NCI-H1092 treated with DMSO at 0.1 percent for 48 hours (cell line): ENCODE data around the gene MAP3K5.
"Not testable (repeated sequence)": the region's sequence is repeated elsewhere in the genome, so short reads cannot be mapped to it uniquely, and the experiment has no call there.

ENCODE experiments used
- DNase-seq: peaks from one replicate; lab custom pipeline; 2025; lab: John Stamatoyannopoulos, UW

MAP3K5 gene

DNA sequence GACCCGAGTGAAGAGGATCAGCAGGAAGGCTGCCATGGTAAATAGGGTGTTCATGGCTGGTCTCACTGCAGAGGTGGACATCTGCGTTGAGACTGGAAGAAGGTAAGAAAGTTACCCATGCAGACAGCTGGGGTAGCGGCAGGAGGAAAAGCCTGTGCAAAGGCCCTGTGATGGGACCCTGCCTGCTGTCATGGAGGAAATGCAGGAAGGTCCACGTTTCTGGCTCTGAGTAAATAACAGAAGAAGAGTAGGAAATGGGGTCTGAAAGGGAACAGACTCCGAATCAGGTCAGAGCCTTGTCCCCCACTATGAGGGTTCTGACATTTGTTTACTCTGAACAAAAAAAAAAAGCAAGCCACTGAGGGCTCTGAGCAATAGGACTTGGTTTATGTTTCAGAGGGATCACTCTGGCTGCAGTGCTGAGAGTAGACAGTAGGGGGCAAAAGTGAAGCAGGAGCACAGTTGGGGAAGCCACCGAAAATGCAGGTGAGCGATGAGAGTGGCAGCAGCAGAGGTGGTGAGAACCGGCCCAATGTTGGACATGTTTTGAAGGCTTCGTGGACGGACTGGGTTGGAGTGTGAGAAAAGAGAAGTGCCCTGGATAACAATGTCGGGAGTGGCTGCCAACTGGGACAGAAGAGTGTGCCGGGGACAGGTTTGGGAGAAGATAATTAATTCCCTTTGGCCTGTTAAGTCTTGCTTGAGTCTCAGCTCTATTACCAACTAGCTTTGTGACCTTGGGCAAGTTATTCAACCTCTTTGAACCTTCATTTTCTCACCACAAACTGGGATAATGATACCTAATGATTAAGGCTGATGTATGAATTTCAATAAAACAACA, 184.1 kb downstream of the MAP3K5 start:
- DNase-seq, result peak; percentile 17

DNA sequence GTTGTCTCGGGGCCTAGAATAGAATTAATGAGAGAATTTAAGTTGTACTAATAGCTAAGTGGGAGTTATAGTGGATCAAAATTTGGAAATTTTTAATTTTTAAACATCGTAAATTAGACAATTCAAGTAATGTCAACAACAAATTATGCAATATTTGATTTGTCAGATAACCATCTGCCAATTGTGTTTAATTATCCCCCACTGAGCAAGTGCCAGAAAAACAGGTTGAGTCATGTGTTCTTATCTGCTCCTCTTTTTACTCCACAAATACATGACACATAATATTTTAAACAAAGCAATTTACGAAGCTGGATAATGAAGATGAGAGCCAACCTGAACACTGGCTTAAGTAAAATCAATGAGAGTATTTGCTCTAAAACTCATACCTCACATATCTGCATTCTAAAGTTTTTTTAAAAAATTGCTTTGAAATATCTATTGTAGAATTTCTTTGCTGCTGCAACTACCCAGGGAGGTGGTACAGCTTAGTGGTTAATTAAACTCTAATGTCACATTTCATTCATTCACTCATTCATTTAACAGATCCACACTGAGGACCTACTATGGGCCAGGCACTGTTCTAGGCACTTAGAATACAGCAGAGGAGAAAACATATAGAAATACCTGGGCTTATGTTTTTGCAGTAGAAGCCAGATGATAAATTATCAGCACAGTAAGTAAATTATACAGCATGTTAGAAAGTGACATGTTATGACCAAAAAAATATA, 184.9 kb downstream of the MAP3K5 start:
- DNase-seq, result no peak

DNA sequence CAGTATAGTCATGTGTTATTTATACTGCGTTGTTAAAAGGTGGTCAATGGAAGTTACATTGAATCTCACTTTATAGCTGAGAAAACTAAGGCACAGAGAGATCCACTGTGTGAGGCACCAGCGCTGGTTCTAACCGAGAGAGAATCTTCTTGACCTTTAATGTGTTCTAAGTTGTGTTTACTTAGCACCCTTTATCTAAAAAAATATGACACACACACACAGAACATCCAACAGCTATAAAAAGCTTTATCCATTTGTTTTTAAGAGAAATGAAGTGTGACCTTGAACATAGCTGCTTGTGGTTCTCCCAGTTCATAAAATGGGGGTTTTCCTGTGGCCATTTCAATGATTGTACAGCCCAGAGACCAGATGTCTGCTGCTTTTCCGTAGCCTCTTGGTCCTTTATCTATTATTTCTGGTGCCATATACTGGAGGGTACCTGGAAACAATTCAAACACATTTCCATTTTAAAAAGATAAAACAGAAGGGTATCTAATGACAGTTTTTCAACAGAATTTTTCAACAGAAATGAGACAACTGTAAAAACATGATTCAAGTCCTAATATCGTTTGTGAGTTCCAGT, 187.3 kb downstream of the MAP3K5 start:
- DNase-seq, result no peak

DNA sequence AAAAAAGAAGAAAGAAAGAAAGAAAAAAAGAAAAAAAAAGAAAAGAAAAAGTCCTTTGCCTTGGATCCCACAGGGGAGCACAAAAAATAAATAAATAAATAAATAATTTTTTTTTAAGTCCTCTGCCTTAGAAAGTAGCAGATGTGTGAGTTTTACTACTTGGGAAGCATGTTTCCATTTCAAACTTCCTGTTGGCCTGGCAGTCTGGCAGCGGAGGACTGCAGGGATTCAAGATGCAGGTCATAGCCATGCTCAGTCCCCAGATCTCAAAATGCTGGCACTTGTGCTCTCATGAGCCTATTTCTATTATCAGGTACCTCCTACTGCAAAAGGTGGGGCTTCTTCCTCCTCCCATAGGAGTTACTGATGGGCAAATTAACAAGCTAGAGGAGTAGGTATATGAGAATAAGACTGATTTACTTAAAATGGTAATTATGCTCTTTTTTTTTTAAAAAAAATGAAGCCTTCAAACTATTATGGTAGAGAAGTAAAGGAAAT, 187.9 kb downstream of the MAP3K5 start:
- DNase-seq, result no peak

DNA sequence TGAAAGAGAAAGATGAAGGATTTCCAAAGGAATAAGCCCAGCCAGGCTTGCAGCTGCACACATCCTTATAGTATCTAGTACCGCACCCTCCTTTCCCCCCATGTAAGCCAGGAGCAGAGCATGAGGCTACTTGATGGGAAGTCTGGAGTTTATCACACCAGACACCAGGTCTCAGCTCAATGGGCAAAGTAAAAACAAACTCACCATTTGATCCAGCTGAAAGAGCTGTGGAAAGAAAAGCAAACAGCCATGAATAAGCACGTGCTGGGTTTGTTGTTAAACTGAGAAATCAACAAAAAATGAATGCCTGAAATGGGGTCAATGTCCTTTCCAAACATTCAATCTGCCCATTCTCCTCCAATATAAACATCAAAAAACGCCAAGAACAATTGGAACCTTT, 191.5 kb downstream of the MAP3K5 start:
- peak; percentile 45 for DNase-seq

DNA sequence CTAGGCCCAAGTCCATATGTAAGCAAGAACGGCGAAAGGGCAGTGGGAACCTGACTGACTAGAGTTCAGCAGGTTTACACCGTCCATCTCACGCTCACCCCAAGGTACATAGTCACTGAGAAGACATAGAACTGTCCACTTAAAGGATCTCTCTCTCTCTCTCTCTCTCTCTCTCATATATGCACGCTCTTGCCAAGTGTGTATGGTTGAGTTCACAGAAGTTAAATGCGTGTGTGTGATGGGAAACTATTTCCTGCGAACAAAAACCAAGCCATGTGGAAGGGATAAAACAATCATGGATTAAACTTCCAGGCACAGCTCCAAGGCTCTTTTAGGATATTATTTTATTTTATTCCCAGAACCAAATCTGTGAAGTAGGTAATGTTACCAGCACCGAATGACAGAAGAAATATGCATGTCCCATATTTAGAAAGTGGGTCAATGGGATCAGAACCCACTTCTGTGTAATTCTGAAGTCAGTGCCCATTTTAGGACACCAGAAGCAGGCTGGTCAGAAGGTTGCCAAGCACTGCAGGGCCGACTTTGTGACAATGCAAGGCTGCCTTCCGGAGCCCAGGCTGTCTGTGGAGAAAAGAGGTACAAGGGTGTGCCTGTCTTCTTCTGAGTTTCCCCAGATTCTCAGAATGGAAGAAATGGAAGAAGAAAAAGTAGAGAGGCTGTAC, 192.8 kb downstream of the MAP3K5 start:
- DNase-seq, result no peak

DNA sequence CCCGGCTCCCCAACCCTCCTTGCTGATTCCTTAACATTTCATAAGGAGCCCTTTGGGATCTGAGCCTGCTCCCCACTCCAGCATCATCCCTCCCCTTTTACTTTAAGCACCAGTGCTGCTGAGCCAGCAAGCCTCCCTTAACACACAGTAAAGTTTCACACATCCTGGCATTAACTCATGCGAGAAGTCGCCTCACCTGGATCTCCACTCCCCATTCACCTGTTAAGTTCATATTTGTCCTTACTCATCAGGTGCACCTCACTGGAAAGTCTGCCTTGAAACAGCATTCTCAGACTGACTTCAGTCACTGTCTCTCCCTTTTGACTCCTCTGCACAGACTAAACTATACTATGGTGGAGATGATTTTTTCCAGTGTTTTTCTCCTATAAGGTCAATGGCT, 194.2 kb downstream of the MAP3K5 start:
- DNase-seq, result no peak

DNA sequence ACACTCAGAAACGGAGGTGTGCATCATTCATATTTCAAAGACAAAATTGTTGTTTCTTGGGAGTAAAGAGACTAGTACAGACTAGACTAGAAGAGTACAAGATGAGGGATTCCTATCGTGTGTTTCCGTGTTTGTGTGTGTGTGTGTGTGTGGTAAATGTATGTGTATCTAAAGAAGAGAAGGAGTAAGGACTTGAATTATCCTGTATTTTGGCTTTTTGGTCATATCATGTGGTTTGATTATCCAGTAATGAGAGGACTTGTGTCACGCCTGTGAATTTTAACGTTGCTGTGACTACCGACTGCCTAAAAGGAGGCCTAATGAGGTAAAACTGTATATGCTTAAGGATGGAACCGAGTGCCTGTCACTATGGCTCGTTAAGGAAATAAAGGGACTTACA, 197.6 kb downstream of the MAP3K5 start:
- DNase-seq, result no peak

DNA sequence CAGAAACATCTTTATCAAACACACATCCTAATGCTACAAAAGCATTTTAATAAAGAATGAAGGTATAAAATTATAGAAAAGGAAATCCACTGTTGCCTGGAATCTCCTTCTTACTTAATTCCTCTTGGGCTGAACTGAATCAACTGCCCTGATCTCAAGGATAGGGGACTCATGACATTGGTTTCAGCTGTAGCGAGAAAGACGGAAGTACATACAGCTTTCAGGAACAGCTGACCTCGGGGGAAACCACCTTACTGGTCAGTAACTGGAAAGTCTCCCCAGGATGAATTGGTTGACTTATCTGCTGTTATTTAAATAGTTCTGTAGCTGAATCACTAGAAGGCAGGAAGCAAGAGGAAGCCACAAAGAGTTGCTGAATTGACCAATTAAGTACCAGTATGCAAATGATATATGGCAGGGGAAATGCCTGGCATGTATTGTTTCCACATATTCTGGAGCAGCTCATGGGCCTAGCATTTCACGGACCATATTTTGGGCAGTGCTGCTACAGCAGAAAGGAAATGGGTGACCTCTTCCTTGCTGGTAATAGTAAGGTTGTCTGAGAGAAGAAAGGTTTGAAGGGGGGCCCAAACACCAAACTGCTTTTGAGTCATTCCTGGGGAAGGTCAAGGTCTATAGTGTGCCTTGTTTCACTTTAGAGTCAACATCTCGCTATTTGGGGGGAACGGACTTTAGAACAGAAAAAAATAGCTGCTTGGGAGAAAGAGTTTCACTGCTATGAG, 198.4 kb downstream of the MAP3K5 start:
- no peak for DNase-seq

DNA sequence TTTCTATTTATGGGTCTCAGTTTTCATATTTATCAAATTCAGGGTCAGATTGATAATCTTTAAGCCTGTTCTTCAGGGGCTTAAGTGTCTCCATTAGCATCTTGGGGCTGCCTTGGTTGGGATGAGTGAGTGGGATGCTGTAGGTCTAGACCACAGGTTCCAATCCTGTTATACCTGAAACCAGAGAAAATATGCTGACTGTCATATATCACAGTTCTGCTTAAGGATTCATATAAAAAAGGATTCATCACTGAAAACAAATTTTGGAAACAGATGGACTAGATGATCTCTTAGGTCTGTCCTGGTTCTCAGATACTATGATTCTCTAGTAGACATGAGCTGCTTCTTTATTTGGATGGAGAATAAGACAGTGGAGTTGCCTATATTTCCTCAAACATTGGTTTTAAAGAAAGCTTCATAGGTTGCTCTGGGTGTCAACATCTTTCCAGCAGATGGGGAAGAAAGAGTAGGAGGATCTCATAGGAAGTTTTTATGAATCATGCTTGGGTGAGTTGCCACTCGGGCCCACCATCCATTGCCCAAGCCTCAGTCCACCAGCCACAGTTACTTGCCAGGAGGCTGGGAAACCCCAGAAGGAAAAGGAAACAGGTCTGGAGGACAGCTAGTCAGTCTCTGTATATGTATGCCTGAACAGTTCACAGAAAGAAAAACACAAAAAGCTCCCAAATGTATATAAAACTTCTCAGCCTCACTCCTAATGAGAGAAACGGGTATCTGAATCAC, 199.2 kb downstream of the MAP3K5 start:
- no peak for DNase-seq

DNA sequence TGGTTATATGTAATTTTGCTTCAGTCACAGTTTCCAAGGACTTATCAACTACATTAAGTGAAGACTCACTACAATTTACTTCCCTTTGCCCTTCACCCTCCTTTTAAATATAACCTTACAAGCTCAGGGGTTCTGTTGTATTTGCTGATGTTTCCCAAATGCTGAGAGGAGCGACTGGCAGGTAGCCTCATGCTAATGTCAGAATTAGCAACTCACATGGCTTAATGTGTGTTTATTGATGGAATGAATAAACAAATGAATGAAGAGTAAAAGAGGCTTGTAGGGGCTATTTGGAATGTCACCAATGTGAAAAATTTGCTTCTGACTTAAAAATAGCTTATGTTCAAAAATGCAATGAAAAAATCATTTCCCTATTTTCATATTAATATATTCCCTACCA, 200.7 kb downstream of the MAP3K5 start:
- DNase-seq, result no peak

DNA sequence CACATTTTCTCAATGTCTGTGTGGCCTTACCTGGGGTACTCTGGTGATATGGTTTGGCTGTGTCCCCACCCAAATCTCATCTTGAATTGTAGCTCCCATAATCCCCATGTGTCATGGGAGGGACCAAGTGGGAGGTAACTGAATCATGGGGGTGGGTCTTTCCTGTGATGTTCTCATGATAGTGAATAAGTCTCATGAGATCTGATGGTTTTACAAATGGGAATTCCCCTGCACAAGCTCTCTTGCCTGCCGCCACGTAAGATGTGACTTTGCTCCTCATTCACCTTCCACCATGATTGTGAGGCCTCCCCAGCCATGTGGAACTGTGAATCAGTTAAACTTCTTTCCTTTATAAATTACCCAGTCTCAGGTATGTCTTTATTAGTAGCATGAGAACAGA, 201.4 kb downstream of the MAP3K5 start:
- not testable (repeated sequence) for DNase-seq

DNA sequence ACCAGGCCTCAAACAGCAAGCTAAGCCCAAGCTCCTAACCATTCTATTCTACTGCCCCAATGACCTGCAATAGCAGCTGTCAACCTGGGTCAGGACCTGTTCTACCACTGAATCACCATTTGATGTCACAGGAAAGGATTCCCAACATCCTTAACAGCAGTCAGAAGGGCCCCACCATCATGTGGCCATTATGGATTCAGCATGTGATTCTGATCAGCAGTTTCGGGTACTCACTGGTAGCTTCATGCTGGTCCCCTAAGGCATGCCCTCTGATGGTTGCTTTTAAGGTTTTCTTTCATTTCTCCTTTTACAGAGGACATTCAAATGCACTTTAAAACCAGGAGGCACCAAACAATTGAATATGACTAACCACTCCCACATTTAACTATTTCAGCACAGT, 204.8 kb downstream of the MAP3K5 start:
- no peak for DNase-seq

DNA sequence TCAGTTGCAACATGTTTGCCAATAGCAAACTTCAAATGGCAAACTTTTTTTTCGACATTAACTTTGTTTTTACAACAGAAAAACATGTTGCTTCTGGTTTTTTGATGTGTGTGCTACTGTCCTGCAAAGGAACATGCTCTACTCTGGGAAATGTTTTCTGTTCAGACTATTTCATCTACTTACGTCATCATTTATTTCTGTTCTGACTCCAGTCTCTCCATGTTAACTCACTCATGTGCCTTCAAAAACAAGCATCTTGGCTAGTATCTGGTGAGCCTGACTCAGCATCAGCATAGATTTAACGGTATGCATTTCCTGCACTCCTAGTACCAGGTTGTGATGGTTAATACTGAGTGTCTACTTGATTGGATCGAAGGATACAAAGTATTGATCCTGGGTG, 206.0 kb downstream of the MAP3K5 start:
- no peak for DNase-seq

DNA sequence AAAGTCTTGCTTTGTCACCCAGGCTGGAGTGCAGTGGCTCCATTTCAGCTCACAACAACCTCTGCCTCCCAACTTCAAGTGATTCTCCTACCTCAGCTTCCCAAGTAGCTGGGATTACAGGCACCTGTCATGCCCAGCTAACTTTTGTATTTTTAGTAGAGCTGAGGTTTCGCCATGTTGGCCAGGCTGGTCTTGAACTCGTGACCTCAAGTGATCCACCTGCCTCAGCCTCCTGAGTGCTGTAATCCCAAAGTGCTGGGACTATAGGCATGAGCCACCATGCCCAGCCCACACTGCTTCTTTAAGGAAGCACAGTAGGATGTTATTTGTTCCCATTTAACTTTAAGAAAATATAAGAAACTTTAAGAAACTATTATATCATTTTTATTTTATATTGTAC, 206.8 kb downstream of the MAP3K5 start:
- not testable (repeated sequence) for DNase-seq

DNA sequence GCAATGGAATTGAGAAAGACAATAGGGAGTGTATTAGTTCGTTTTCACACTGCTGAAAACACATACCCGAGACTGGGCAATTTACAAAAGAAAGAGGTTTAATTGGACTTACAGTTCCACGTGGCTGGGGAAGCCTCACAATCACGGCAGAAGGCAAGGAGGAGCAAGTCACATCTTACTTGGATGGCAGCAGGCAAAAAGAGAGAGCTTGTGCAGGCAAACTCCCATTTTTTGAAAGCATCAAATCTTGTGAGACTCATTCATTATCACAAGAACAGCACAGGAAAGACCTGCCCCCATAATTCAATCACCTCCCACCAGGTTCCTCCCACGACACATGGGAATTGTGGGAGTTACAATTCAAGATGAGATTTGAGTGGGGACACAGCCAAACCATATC, 208.0 kb downstream of the MAP3K5 start:
- DNase-seq, result not testable (repeated sequence)

DNA sequence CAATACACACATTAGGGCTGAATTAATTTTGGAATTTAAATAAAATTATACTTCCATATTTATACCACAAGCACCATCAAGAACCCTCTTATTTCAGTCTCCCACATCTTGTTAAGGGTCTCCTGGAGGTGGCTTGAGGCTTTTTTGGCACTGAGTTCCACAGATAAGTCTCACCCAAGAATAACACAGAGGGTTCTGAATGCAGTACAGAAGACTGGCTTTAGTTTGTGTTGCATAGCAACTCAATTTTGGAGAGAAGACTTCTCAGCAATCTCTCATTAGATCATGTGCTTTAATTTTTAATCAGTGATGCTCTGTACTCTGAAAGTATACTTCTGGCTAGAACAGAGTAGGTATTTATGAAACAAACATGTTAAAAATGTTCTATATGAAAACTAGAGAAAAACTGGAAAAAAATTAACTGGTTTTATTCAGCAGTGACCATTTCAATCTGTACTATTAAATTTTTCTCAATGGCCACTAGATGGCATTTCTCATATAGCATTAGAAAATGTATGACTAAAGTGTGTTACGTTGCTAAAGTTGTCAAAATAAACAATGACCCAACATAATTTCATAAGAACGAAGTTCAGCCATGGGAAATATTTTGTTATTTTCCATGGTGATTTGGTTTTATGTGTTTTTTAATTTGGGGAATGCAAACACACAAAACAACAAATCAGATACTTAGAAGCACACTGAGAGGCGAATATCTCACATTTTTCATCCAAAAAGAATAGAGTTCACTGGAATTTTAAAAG, 209.4 kb downstream of the MAP3K5 start:
- DNase-seq, result peak; percentile 7

DNA sequence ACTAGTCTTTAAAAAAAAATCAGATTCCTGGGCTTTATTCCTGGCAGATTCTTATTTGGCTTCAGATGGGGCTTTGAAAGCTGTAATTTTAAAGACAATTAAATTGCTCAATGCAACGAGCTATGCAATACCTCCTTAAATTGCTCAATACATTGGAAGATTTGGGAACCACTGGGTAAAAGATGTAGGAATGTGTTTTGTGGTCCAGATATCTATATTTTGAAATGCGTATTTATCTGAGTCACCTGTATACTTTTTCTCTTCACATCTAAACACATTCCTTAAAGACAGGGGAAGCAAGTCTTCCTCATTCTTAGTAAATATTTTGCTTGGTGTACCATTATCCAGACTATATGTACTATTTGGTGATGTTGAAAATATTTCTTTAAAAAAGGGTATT, 212.5 kb downstream of the MAP3K5 start:
- no peak for DNase-seq

DNA sequence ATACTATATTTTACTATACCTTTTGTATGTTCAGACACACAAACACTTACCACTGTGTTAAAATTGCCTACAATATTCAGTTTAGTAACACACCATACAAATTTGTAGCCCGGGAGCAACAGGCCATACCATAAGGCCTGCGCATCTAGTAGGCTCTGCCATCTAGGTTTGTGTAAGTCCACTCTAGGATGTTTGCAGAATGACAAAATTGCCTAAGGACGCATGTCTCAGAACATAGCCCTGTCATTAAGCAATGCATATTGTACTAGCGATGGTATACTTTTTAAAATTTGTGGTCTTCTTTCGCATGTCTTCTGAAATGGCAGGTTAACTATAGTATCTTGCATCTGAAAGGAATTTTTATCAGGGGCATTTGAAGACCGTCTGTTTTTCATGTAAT, 215.5 kb downstream of the MAP3K5 start:
- DNase-seq, result no peak

DNA sequence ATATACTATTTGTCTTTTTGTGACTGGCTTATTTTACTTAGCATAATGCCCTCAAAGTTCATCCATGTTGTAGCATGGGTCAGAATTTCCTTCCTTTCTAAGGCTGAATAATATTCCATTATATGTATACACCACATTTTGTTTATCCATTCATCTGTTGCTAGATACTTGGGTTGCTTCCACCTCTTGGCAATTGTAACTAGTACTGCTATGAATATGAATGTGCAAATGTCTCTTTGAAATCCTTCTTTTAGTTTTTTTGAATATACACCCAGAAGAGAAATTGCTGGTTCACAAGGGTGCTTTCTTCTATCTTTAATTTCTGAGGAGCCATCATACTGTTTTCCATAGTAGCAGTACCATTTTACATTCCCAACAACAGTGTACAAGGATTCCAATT, 220.8 kb downstream of the MAP3K5 start:
- DNase-seq, result no peak
